NCI-H524 (cell line): ENCODE data around the gene PLAU.
A peak's percentile ranks its signal among the peaks of the same experiment; 100 is the strongest.
"Not testable (repeated sequence)": the region's sequence is repeated elsewhere in the genome, so short reads cannot be mapped to it uniquely, and the experiment has no call there.

ENCODE experiments used
- DNase-seq, 2 experiments: peaks; one replicate each; lab custom pipeline; 2025; lab: John Stamatoyannopoulos, UW

Gene PLAU

DNA sequence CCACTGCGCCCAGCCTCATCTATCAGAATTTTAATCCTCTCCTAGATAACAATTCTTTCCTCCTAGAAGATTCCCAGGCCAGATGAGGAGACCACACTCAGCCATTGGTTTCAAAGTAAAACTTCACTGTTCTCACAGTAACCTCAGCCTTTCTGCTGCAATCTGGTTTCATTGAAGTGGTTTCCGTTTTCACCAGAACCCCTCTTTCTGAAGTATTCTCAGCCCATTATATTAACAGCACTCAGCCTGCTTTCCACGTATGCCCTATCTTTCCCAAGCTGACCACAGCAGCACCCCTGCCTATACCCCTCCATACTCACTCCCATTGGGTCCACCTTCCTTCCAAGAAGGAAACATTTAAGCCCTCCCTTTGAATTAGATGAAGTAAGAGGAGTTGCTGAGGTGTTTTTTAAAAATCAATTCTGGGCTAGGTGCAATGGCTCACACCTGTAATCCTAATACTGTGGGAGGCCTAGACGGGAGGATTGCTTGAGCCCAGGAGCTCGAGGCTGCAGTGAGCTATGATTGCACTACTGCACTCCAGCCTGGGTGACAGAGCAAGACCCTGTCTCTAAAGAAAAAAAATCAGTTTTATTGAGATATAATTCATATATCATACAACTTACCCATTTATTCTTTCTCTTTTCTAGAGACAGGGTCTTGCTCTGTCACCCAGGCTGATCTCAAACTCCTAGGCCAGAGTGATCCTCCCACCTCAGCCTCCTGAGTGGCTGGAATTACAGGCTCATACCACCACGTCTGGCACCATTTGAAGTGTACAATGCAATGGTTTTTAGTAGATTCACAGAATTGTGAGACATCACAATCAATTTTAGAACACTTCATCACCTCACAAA, 11.3 kb downstream of the PLAU start:
- DNase-seq, result no peak

DNA sequence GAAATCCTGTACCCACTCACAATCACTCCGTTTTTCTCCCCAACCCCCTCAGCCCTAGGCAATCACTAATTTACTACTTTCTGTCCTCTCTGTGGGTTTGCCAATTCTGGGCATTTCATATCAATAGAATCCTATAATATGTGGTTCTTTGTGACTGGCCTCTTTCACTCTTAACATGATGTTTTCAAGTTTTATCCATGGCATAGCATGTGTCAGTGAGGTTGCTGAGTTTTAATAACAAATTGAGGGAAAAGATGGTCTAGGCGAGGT, 11.9 kb downstream of the PLAU start:
- DNase-seq, result no peak

DNA sequence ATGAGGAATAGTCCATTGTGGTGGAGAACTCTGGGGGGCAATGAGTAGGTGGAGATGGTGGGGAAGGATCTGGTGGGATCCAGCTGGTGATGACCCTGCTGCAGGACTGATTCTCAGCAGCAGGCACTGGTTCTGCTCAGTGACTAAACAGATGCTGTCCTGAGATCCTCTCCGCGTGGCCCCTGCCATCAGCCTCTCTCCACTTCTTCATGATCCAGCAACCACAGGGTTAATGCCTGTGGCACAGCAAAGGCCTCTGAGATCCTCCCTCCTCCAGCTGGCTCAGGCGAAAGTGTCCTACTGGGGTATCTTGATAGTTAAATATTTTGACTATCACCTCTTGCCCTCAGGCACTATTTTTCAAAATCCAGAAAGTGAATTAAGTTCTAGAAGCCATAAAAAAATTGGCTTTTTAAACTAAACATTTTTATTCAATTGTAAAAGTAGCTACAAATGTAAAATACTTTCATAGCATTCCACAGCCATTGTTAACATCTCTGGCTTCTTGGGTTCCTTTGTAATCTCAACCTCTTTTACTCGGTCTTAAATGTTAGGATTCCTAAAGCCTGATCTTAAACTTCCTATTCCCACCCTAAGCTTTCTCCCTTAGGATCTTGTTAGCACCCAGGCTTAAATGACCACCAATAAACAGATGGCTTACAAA, 13.1 kb downstream of the PLAU start:
- DNase-seq, result no peak

- DNase-seq, result no peak
Measured at GRCh38 chr10:73924935-73925334, 14.0 kb downstream of the PLAU start.

GRCh38 chr10:73925539-73925938, 14.6 kb downstream of the PLAU start:
- DNase-seq, result no peak

DNA sequence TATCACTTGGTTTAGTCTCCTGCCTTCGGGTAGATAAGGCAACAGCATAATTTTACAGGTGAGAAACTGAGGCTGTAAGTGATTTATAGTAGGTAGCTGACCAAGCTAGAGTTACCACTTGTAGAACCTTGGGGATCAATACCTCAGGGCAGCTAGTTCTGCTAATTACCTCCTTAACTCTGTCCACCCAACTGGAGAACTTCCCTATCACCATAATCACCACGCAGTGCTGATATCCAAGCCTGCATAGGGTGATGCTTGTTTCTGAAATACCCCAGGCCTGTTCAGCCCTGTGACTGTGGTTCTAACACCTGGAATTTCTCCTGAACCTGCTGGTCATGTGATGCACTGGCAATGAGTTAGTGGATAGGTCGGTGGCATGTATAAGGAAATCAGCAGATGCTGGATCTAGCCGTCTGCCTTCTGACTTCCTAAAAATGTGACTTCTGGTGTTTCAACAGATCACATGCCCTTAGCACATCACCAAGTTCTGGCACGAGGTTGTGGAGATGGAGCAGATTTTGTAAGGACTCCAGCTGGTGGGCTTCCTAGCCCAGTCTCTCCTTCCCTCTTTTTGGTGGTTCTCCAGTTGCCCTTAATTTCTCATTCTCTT, 15.3 kb downstream of the PLAU start:
- no peak for DNase-seq

DNA sequence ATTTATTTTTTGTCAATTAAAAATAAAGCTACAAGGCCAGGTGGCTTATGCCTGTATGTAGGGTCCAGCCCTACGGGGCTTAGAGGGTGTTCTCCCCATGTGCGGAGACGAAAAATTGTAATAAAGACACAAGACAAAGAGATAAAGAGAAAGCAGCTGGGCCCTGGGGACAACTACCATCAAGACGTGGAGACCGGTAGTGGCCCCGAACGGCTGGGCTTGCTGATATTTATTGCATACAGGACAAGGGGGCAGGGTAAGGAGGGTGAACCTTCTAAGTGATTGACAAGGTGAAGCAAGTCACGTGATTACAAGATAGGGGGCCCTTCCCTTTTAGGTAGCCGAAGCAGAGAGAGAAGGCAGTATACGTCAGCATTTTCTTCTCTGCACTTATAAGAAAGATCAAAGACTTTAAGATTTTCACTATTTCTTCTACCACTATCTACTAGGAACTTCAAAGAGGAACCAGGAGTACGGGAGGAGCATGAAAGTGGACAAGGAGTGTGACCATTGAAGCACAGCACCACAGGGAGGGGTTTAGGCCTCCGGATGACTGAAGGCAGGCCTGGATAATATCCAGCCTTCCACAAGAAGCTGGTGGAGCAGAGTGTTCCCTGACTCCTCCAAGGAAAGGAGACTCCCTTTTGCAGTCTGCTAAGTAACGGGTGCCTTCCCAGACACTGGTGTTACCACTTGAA, 19.8 kb downstream of the PLAU start:
- DNase-seq, result not testable (repeated sequence)

- DNase-seq, result no peak
Measured at GRCh38 chr10:73931767-73932619, 21.1 kb downstream of the PLAU start.

- DNase-seq, result no peak
Measured at GRCh38 chr10:73932620-73933112, 21.7 kb downstream of the PLAU start.

- no peak for DNase-seq
Measured at GRCh38 chr10:73934074-73934473, 23.1 kb downstream of the PLAU start.

- no peak for DNase-seq
Measured at GRCh38 chr10:73935895-73936294, 25.0 kb downstream of the PLAU start.

- no peak for DNase-seq
Measured at GRCh38 chr10:73937333-73938043, 26.6 kb downstream of the PLAU start.

DNA sequence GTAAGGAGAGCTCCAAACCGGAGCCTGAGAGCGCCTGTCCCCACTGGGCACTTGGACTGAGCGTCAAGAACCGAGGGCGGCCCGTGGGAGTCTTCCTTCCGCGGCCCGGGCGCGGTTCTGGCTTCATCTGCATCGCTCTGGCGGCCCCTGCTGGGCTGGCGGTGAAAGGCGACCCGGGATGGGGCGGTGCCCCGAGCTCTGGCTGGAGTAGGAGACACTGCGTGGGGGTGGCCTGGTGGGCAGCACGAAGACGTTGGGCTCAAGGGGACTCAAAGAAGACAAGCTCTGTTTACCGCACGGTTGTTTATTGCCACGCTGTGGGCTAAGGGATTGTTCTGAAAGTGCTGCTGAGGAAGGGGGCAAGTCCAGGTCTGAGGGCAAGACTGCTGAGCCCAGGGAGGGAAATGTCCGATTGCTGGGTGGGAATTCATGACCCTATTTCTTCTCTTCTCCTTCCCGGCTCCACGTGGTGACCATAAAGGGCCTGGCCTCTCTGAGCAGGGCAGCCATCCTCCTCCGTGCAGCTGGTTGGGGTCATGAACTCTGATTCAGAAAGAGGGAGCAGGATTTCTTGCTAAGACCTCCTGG, 29.8 kb downstream of the PLAU start:
- DNase-seq, result peak; percentile 13 to 16

GRCh38 chr10:73941300-73941699, 30.4 kb downstream of the PLAU start:
- no peak for DNase-seq

- DNase-seq, result no peak
Measured at GRCh38 chr10:73944356-73945100, 33.6 kb downstream of the PLAU start.

DNA sequence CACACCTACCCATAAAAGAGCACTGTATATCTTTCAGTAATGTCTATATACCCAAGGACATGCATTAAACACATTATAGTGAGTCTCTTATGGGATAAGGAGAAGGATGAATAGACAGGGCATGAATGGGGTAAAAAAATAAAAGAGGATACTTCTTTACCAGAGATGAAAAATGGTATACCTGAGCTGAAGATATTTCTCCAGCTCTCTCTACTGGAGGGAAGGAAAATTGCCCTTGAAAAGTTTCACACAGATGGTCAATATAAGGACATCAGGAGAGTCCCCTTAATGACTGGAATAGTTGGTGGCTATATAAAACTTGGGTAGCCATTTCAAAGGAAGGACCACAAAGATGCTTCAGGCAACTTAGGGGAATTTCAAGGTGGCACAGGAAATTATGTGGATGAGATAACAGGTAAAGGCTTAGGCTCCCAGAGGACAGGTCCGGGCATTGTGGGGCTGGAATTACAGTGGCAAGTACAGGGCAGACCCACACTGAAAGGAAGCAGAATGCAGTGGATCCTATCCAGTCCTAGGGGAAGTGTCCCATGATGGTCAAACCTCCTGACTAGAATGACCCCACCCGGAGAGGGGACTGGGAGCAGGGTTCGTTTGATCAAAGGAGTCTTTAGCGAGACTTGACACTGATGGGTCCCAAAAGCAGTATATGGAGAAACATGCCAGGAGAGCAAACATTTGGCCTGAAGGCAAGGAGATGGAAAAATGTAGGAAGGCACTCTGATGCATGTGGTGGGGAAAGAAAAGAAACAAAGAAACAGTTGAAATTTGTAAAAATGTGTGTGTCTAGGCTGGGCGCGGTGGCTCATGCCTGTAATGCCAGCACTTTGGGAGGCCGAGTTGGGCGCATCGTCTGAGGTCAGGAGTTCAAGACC, 35.6 kb downstream of the PLAU start:
- DNase-seq, result no peak

GRCh38 chr10:73948947-73949633, 38.2 kb downstream of the PLAU start:
- DNase-seq, result no peak
